Epithelial cell of prostate (primary cell): Measurements from ENCODE around the gene SLC9A3.

Experiments
- DNase-seq: peaks from one replicate; pipeline ENCODE4 v3.0.0-alpha.2; 2011; ENCODE audit warnings: low read depth, low spot score
- H3K27ac ChIP-seq: fragments of 450-650 bp; 2 replicates; pipeline ENCODE4 v1.5.1; 2017; ENCODE audit warnings: mild to moderate bottlenecking

Gene SLC9A3

GRCh38 chr5:435961-436640 is 88.1 kb downstream of the SLC9A3 start:
- H3K27ac ChIP-seq = no peak overlapping the region
- no peak for DNase-seq

- DNase-seq = no peak
- no peak overlapping the region for H3K27ac ChIP-seq
Observed at GRCh38 chr5:435156-435790, 89.0 kb downstream of the SLC9A3 start.

GRCh38 chr5:434443-435146 is 89.7 kb downstream of the SLC9A3 start:
- DNase-seq = no peak
- no peak overlapping the region for H3K27ac ChIP-seq

- DNase-seq = no peak
Observed at GRCh38 chr5:433836-434235, 90.4 kb downstream of the SLC9A3 start.

GRCh38 chr5:432928-433791 is 91.1 kb downstream of the SLC9A3 start:
- no peak for DNase-seq
- no peak overlapping the region for H3K27ac ChIP-seq

More at GRCh38 chr5:433836-434235, 90.4 kb downstream of the SLC9A3 start:
- H3K27ac ChIP-seq = no peak overlapping the region

- DNase-seq = no peak
- H3K27ac ChIP-seq = no peak overlapping the region
Observed at GRCh38 chr5:432201-432927, 91.9 kb downstream of the SLC9A3 start.

- H3K27ac ChIP-seq = no peak overlapping the region
- no peak for DNase-seq
Observed at GRCh38 chr5:431711-432050, 92.6 kb downstream of the SLC9A3 start.

GRCh38 chr5:431001-431710 is 93.1 kb downstream of the SLC9A3 start:
- no peak overlapping the region for H3K27ac ChIP-seq
- no peak for DNase-seq

- no peak overlapping the region for H3K27ac ChIP-seq
- DNase-seq = no peak
Observed at GRCh38 chr5:430214-430925, 93.9 kb downstream of the SLC9A3 start.

- DNase-seq = no peak
- H3K27ac ChIP-seq = no peak overlapping the region
Observed at GRCh38 chr5:429453-430188, 94.6 kb downstream of the SLC9A3 start.

GRCh38 chr5:428754-429452 is 95.3 kb downstream of the SLC9A3 start:
- no peak overlapping the region for H3K27ac ChIP-seq
- no peak for DNase-seq

GRCh38 chr5:428219-428618 is 96.0 kb downstream of the SLC9A3 start:
- no peak for DNase-seq
- H3K27ac ChIP-seq = no peak overlapping the region

GRCh38 chr5:427415-428087 is 96.7 kb downstream of the SLC9A3 start:
- no peak for DNase-seq

GRCh38 chr5:426392-426976 is 97.8 kb downstream of the SLC9A3 start:
- DNase-seq = no peak
- no peak overlapping the region for H3K27ac ChIP-seq

More at GRCh38 chr5:427415-428087, 96.7 kb downstream of the SLC9A3 start:
- no peak overlapping the region for H3K27ac ChIP-seq

- no peak overlapping the region for H3K27ac ChIP-seq
- no peak for DNase-seq
Observed at GRCh38 chr5:425714-426113, 98.5 kb downstream of the SLC9A3 start.

GRCh38 chr5:424301-425110 is 99.7 kb downstream of the SLC9A3 start:
- DNase-seq = no peak
- H3K27ac ChIP-seq = no peak overlapping the region
